DND-41 (cell line): ENCODE measurements around the gene NT5E.

Source experiments
- ATAC-seq: fragments of 200-7000 bp; cut with Tn5 transposase; 3 replicates; pipeline ENCODE4 v1.9.1; 2021; ENCODE audit warnings: low read depth; ENCODE audit not compliant: insufficient read depth
- DNase-seq: peaks from one replicate; pipeline ENCODE4 v3.0.0-alpha.2; 2020
- H2AFZ ChIP-seq: 2 replicates; pipeline ENCODE4 v1.6.0; 2012; ENCODE audit warnings: low read depth, low read length
- H3K27ac ChIP-seq: 2 replicates; pipeline ENCODE4 v1.5.1; 2012; ENCODE audit warnings: low read length, inconsistent platforms
- H3K27me3 ChIP-seq: fragments of 200-600 bp; sonication (generic); 2 replicates; pipeline ENCODE4 v1.6.0; 2012; ENCODE audit warnings: low read length, mild to moderate bottlenecking, inconsistent platforms; ENCODE audit not compliant: insufficient read depth, poor library complexity
- H3K36me3 ChIP-seq: 2 replicates; pipeline ENCODE4 v1.5.1; 2012; ENCODE audit warnings: low read length, inconsistent platforms; ENCODE audit not compliant: insufficient read depth
- H3K4me1 ChIP-seq: 2 replicates; pipeline ENCODE4 v1.5.1; 2012; ENCODE audit warnings: mild to moderate bottlenecking, low read length; ENCODE audit not compliant: insufficient read depth
- H3K4me2 ChIP-seq: 2 replicates; pipeline ENCODE4 v1.6.0; 2012; ENCODE audit warnings: mild to moderate bottlenecking, moderate library complexity, low read length, inconsistent platforms; ENCODE audit not compliant: insufficient read depth
- H3K4me3 ChIP-seq, 2 experiments: fragments of 200-600 bp in 1 of 2; shearing (Covaris generic) in 1 of 2; 2 replicates each; pipeline ENCODE4 v1.5.1; 2012 to 2016; ENCODE audit warnings: inconsistent platforms in 2 of 2, low read length in 2 of 2, mild to moderate bottlenecking in 2 of 2, low read depth in 1 of 2, moderate library complexity in 1 of 2
- H3K79me2 ChIP-seq: 2 replicates; pipeline ENCODE4 v1.6.0; 2012; ENCODE audit warnings: low read length, inconsistent platforms; ENCODE audit not compliant: insufficient read depth
- H3K9ac ChIP-seq: 2 replicates; pipeline ENCODE4 v1.6.0; 2012; ENCODE audit warnings: low read depth, mild to moderate bottlenecking, inconsistent platforms, low read length, moderate library complexity
- H3K9me3 ChIP-seq: 2 replicates; pipeline ENCODE4 v1.5.1; 2012; ENCODE audit warnings: low read length, moderate library complexity, mild to moderate bottlenecking, inconsistent platforms; ENCODE audit not compliant: insufficient read depth, severe bottlenecking
- H4K20me1 ChIP-seq: 2 replicates; pipeline ENCODE4 v1.6.0; 2012; ENCODE audit warnings: low read length; ENCODE audit not compliant: insufficient read depth
- EZH2 ChIP-seq: IDR thresholded peaks from 3 replicates; pipeline ENCODE4 v1.6.1; 2012; ENCODE audit warnings: borderline replicate concordance, low read depth, mild to moderate bottlenecking, moderate library complexity, low read length, inconsistent platforms; ENCODE audit not compliant: severe bottlenecking
- TF ChIP-seq, protein P1 (sequence below): IDR thresholded peaks from 2 replicates; pipeline ENCODE4 v1.5.1; 2012; ENCODE audit warnings: borderline replicate concordance, low read length, moderate library complexity, mild to moderate bottlenecking; ENCODE audit not compliant: poor library complexity, severe bottlenecking; ENCODE audit errors: extremely low read depth

The NT5E gene

GRCh38 chr6:85476532-85476931 is 26.6 kb downstream of the NT5E start:
- H3K79me2 ChIP-seq = no peaks in the 10 kb centered on the region
- no peaks in the 10 kb centered on the region for H4K20me1 ChIP-seq
- DNase-seq (no peak), ATAC-seq (no peak)
- H3K9me3 ChIP-seq = no peaks in the 10 kb centered on the region
- H3K36me3 ChIP-seq = no peaks in the 10 kb centered on the region
- H3K4me2 ChIP-seq = no peak overlapping the region
- H3K4me3 ChIP-seq = no peak overlapping the region
- TF ChIP-seq EZH2 = no peak
- TF ChIP-seq, protein P1, sequence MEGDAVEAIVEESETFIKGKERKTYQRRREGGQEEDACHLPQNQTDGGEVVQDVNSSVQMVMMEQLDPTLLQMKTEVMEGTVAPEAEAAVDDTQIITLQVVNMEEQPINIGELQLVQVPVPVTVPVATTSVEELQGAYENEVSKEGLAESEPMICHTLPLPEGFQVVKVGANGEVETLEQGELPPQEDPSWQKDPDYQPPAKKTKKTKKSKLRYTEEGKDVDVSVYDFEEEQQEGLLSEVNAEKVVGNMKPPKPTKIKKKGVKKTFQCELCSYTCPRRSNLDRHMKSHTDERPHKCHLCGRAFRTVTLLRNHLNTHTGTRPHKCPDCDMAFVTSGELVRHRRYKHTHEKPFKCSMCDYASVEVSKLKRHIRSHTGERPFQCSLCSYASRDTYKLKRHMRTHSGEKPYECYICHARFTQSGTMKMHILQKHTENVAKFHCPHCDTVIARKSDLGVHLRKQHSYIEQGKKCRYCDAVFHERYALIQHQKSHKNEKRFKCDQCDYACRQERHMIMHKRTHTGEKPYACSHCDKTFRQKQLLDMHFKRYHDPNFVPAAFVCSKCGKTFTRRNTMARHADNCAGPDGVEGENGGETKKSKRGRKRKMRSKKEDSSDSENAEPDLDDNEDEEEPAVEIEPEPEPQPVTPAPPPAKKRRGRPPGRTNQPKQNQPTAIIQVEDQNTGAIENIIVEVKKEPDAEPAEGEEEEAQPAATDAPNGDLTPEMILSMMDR = no peak
- H3K27ac ChIP-seq = no peak overlapping the region
- H2AFZ ChIP-seq = no peak overlapping the region
- no peaks in the 10 kb centered on the region for H3K27me3 ChIP-seq
- no peaks in the 10 kb centered on the region for H3K4me1 ChIP-seq
- no peak overlapping the region for H3K9ac ChIP-seq

DNA sequence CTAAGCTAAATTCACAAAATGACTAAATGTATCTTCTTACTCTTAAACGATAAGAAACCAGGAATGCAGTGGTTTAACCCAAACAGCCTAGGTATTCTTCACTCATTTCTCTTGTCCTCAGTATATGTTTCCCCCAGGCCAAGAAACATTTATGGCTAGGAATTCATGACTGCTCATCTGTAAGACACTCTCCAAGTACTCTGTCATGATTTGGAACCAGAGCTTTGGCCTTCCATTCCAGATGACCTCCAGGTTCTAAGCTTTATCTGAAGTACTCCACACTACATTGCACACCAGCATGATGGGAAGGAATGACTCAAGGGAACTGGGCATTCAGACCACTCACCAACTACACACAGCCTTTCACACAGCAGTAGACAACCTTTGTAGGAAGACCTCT is 29.3 kb downstream of the NT5E start:
- no peaks in the 10 kb centered on the region for H3K79me2 ChIP-seq
- DNase-seq = no peak
- TF ChIP-seq, protein P1 = no peak
- TF ChIP-seq EZH2 = no peak
- no peak overlapping the region for H3K9ac ChIP-seq
- H4K20me1 ChIP-seq = no peaks in the 10 kb centered on the region
- H3K4me2 ChIP-seq = no peak overlapping the region
- H3K27ac ChIP-seq = no peak overlapping the region
- H3K4me1 ChIP-seq = no peaks in the 10 kb centered on the region
- H3K9me3 ChIP-seq = no peaks in the 10 kb centered on the region
- no peaks in the 10 kb centered on the region for H3K27me3 ChIP-seq
- no peaks in the 10 kb centered on the region for H3K36me3 ChIP-seq
- no peak overlapping the region for H2AFZ ChIP-seq
- no peak for ATAC-seq
- no peak overlapping the region for H3K4me3 ChIP-seq

DNA sequence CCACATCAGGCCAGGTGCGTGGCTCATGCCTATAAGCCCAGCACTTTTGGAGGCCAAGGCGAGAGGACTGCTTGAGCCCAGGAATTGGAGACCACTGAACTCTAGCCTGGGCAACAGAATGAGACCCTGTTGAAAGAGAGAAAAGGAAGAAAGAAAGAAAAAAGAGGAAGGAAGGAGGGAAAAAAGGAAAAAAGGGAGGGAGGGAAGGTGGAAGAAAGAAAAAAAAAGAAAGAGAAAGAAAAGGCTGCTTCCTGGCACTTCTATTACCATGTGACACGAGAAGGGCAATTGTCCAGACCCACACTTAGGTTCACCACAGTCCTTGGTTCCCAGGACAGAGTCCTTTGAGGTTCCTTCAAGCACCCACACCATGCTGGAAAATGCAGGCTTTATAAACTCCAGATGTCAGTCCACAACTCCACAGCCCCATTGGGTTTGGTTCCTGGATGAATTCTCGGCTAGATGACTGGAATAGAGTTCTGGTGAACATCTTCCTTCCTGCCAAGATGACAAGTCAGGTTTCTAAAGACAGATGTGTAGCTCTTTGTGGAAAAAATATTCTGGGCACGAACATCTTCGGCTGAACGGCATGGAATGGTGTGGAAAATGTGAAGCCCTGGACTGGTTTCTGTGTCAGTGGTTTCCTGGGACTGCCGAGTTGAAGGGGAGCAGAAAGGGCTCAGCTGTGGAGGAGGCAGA is 32.5 kb downstream of the NT5E start:
- no peak for TF ChIP-seq EZH2
- TF ChIP-seq, protein P1 = no peak
- no peak overlapping the region for H3K4me2 ChIP-seq

More for the DNA sequence above, 32.5 kb downstream of the NT5E start:
- Histone ChIP-seq H3K27me3 (no peaks in the 10 kb centered on the region), H3K4me1 (no peaks in the 10 kb centered on the region), H3K27ac (no peak overlapping the region), H3K4me3 (no peak overlapping the region), H3K79me2 (no peaks in the 10 kb centered on the region), H4K20me1 (no peaks in the 10 kb centered on the region), H2AFZ (no peak overlapping the region), H3K36me3 (no peaks in the 10 kb centered on the region), H3K9me3 (no peaks in the 10 kb centered on the region), H3K9ac (no peak overlapping the region)
- ATAC-seq (peak; percentile 25; the same call in 1 of the 3 replicates), DNase-seq (no peak)
